HG02798 (cell line): ENCODE results near the gene PLEKHA4.
"Not testable (repeated sequence)": the region's sequence is repeated elsewhere in the genome, so short reads cannot be mapped to it uniquely, and the experiment has no call there.

Source experiments
- ATAC-seq: cut with Tn5 transposase; IDR thresholded peaks from one replicate; pipeline ENCODE4 v1.9.1; 2021; ENCODE audit warnings: mild to moderate bottlenecking; ENCODE audit not compliant: unreplicated experiment, poor library complexity

Gene PLEKHA4

GRCh38 chr19:48804496-48804895 is 63.9 kb downstream of the PLEKHA4 start:
- no peak for ATAC-seq

GRCh38 chr19:48802623-48803022 is 65.8 kb downstream of the PLEKHA4 start:
- no peak for ATAC-seq

GRCh38 chr19:48799358-48800300 is 68.8 kb downstream of the PLEKHA4 start:
- no peak for ATAC-seq

GRCh38 chr19:48798937-48799336 is 69.5 kb downstream of the PLEKHA4 start:
- ATAC-seq, result no peak

GRCh38 chr19:48797103-48797502 is 71.3 kb downstream of the PLEKHA4 start:
- ATAC-seq, result no peak

GRCh38 chr19:48796298-48797083 is 71.9 kb downstream of the PLEKHA4 start:
- ATAC-seq, result no peak

GRCh38 chr19:48795685-48796070 is 72.7 kb downstream of the PLEKHA4 start:
- no peak for ATAC-seq

GRCh38 chr19:48795055-48795684 is 73.2 kb downstream of the PLEKHA4 start:
- peak; percentile 81 for ATAC-seq

- ATAC-seq, result no peak
These were observed 74.1 kb downstream of the PLEKHA4 start for GRCh38 chr19:48794291-48794690.

- no peak for ATAC-seq
These were observed 75.1 kb downstream of the PLEKHA4 start for GRCh38 chr19:48793271-48793670.

- ATAC-seq, result not testable (repeated sequence)
These were observed 81.1 kb downstream of the PLEKHA4 start for GRCh38 chr19:48787331-48787730.
